IMR-90 (cell line): ENCODE data around the gene AQP7. TPM values are rescaled to one million over a fixed set of nuclear protein-coding genes. Genes with fewer than 3 reads are reported as not detected.

ENCODE experiments used
- ATAC-seq: fragments of 200-7000 bp; cut with Tn5 transposase; 2 replicates; pipeline ENCODE4 v1.9.1; 2020; ENCODE audit warnings: low read depth, mild to moderate bottlenecking, moderate library complexity
- BruUV-seq: library from RNA; stranded (reverse); fragments of 400-500 nt; replicated peaks from 2 replicates; lab custom pipeline; 2021; lab: Mats Ljungman, UMichigan
- CTCF ChIA-PET: fragments of 300-600 bp; formaldehyde crosslinking; extraction: SDS; loops from one replicate; lab custom pipeline; 2021; ENCODE audit warnings: antibody characterized with exemption; lab: Yijun Ruan, JAX
- POLR2A ChIA-PET: fragments of 300-600 bp; sonication (Branson Sonifier 250); formaldehyde crosslinking; loops from one replicate; lab custom pipeline; 2022; ENCODE audit warnings: antibody characterized with exemption; ENCODE audit not compliant: unreplicated experiment; lab: Charles Lee
- DNase-seq: peaks from one replicate; pipeline ENCODE4 v3.0.0; 2013
- H2AFZ ChIP-seq: replicated peaks from 2 replicates; pipeline ENCODE3; 2013; ENCODE audit warnings: low read length, mild to moderate bottlenecking; ENCODE audit not compliant: poor library complexity
- H2AK5ac ChIP-seq: 2 replicates; pipeline ENCODE4 v1.6.1; 2013; ENCODE audit warnings: low read depth, low read length, inconsistent platforms
- H2AK9ac ChIP-seq: replicated peaks from 2 replicates; pipeline ENCODE3; 2013; ENCODE audit warnings: mild to moderate bottlenecking, low read depth, low read length, moderate library complexity; ENCODE audit not compliant: poor library complexity
- H2BK120ac ChIP-seq: 2 replicates; pipeline ENCODE4 v1.6.1; 2013; ENCODE audit warnings: low read depth, low read length, inconsistent platforms
- H2BK15ac ChIP-seq: 3 replicates; pipeline ENCODE4 v1.6.1; 2013; ENCODE audit warnings: low read depth, low read length, inconsistent platforms
- H2BK20ac ChIP-seq: 2 replicates; pipeline ENCODE4 v1.6.1; 2013; ENCODE audit warnings: low read depth, mild to moderate bottlenecking, inconsistent platforms, low read length, moderate library complexity
- H2BK5ac ChIP-seq: 2 replicates; pipeline ENCODE4 v1.6.1; 2013; ENCODE audit warnings: mild to moderate bottlenecking, low read depth, low read length, inconsistent platforms; ENCODE audit not compliant: poor library complexity, severe bottlenecking
- H3K14ac ChIP-seq: replicated peaks from 2 replicates; pipeline ENCODE4 v1.6.1; 2013; ENCODE audit warnings: low read depth, low read length, inconsistent platforms
- H3K18ac ChIP-seq: 2 replicates; pipeline ENCODE4 v1.6.1; 2013; ENCODE audit warnings: low read depth, low read length, control low read depth
- H3K23ac ChIP-seq: 2 replicates; pipeline ENCODE4 v1.6.1; 2013; ENCODE audit warnings: low read depth, low read length, inconsistent platforms
- H3K27ac ChIP-seq: 2 replicates; pipeline ENCODE4 v1.5.1; 2013; ENCODE audit warnings: mild to moderate bottlenecking, control low read depth, low read length; ENCODE audit not compliant: insufficient read depth
- H3K27me3 ChIP-seq: 2 replicates; pipeline ENCODE4 v1.6.1; 2013; ENCODE audit warnings: low read length; ENCODE audit not compliant: control insufficient read depth, insufficient read depth
- H3K36me3 ChIP-seq: 2 replicates; pipeline ENCODE4 v1.6.1; 2013; ENCODE audit warnings: low read length, mixed read lengths; ENCODE audit not compliant: control insufficient read depth, insufficient read depth
- H3K4ac ChIP-seq: 2 replicates; pipeline ENCODE4 v1.6.1; 2013; ENCODE audit warnings: low read depth, low read length, inconsistent platforms
- H3K4me1 ChIP-seq: 2 replicates; pipeline ENCODE4 v1.6.1; 2013; ENCODE audit warnings: low read length, mixed read lengths; ENCODE audit not compliant: control insufficient read depth, insufficient read depth
- H3K4me2 ChIP-seq: 2 replicates; pipeline ENCODE4 v1.6.1; 2013; ENCODE audit warnings: low read depth, mild to moderate bottlenecking, control low read depth, low read length, moderate library complexity
- H3K4me3 ChIP-seq: 2 replicates; pipeline ENCODE4 v1.5.1; 2013; ENCODE audit warnings: low read depth, mild to moderate bottlenecking, control low read depth, low read length, moderate library complexity; ENCODE audit not compliant: insufficient read depth
- H3K56ac ChIP-seq: 2 replicates; pipeline ENCODE4 v1.6.1; 2013; ENCODE audit warnings: low read length, inconsistent platforms; ENCODE audit not compliant: insufficient read depth; ENCODE audit errors: extremely low read depth
- H3K79me1 ChIP-seq, 2 experiments: 2 replicates each; pipeline ENCODE4 v1.6.1; 2013; ENCODE audit warnings: low read length in 2 of 2, inconsistent platforms in 1 of 2, low read depth in 1 of 2
- H3K9ac ChIP-seq: 2 replicates; pipeline ENCODE4 v1.6.1; 2013; ENCODE audit warnings: low read depth, low read length, control low read depth
- H3K9me1 ChIP-seq: 2 replicates; pipeline ENCODE4 v1.6.1; 2013; ENCODE audit warnings: low read length, inconsistent platforms; ENCODE audit not compliant: insufficient read depth
- H3K9me3 ChIP-seq: 2 replicates; pipeline ENCODE4 v1.6.1; 2013; ENCODE audit warnings: low read length; ENCODE audit not compliant: control insufficient read depth, insufficient read depth
- H4K20me1 ChIP-seq: 2 replicates; pipeline ENCODE4 v1.6.1; 2013; ENCODE audit warnings: low read length, inconsistent platforms; ENCODE audit not compliant: insufficient read depth
- H4K5ac ChIP-seq: 2 replicates; pipeline ENCODE4 v1.6.1; 2013; ENCODE audit warnings: mild to moderate bottlenecking, low read depth, low read length, control low read depth
- H4K8ac ChIP-seq, 2 experiments: 2 replicates each; pipeline ENCODE4 v1.6.1; 2013; ENCODE audit warnings: low read depth in 2 of 2, low read length in 2 of 2, control low read depth in 1 of 2, inconsistent platforms in 1 of 2
- H4K91ac ChIP-seq: 2 replicates; pipeline ENCODE4 v1.6.1; 2013; ENCODE audit warnings: low read depth, low read length, inconsistent platforms; ENCODE audit not compliant: insufficient read depth
- BHLHE40 ChIP-seq: fragments of 150-350 bp; IDR thresholded peaks from 2 replicates; pipeline ENCODE4 v1.6.1; 2016; ENCODE audit warnings: mild to moderate bottlenecking, low read depth, low read length
- CHD1 ChIP-seq: IDR thresholded peaks from 2 replicates; pipeline ENCODE4 v1.6.1; 2012; ENCODE audit warnings: low read depth, low read length, improper control_type of control experiment
- FOS ChIP-seq: fragments of 150-350 bp; IDR thresholded peaks from 2 replicates; pipeline ENCODE4 v1.6.1; 2016; ENCODE audit warnings: low read depth, low read length
- MAFK ChIP-seq: IDR thresholded peaks from 2 replicates; pipeline ENCODE4 v1.6.1; 2012; ENCODE audit warnings: low read depth, low read length, improper control_type of control experiment
- NFE2L2 ChIP-seq: fragments of 150-350 bp; IDR thresholded peaks from 2 replicates; pipeline ENCODE4 v1.6.1; 2016; ENCODE audit warnings: low read depth, mild to moderate bottlenecking, low read length
- POLR2A ChIP-seq: IDR thresholded peaks from 2 replicates; pipeline ENCODE4 v1.6.1; 2012; ENCODE audit warnings: mild to moderate bottlenecking, low read depth, low read length
- RAD21 ChIP-seq: IDR thresholded peaks from 2 replicates; pipeline ENCODE4 v1.6.1; 2012; ENCODE audit warnings: low read length, improper control_type of control experiment
- RCOR1 ChIP-seq: IDR thresholded peaks from 2 replicates; pipeline ENCODE4 v1.6.1; 2012; ENCODE audit warnings: mild to moderate bottlenecking, low read length, improper control_type of control experiment; ENCODE audit not compliant: insufficient replicate concordance
- RFX5 ChIP-seq: IDR thresholded peaks from 2 replicates; pipeline ENCODE4 v1.8.0; 2012; ENCODE audit warnings: low read depth, mild to moderate bottlenecking, low read length, moderate library complexity
- SMC3 ChIP-seq: fragments of 150-350 bp; IDR thresholded peaks from 2 replicates; pipeline ENCODE4 v1.6.1; 2016; ENCODE audit warnings: low read depth, mild to moderate bottlenecking, antibody characterized with exemption, low read length, moderate library complexity
- WGBS, 2 experiments: methylation state at CpG; one replicate each; pipeline versions ENCODE4 v1.1.5 to v1.1.7; 2013; ENCODE audit warnings: missing lambda C conversion rate in 2 of 2; ENCODE audit not compliant: insufficient read length in 1 of 2; ENCODE audit errors: extremely low coverage in 2 of 2; 5-methylcytosine and 5-hydroxymethylcytosine counted together
- dilution Hi-C: fragments of 300-500 bp; cut with HindIII; formaldehyde crosslinking; loops from one replicate; pipeline ENCODE4 v1.14.3; 2018; ENCODE audit warnings: low sequenced_read_pairs; ENCODE audit not compliant: unreplicated experiment
- in situ Hi-C: fragments of 300-500 bp; cut with MboI; formaldehyde crosslinking; loops from 3 replicates; pipeline ENCODE4 v1.14.3; 2019; ENCODE audit warnings: low sequenced_read_pairs, inconsistent platforms, mixed read lengths
- intact Hi-C: fragments of 100-400 bp; cut with micrococcal nuclease; formaldehyde crosslinking; loops from 2 replicates; pipeline ENCODE4 v1.10.0; 2022
- polyA plus RNA-seq, 3 experiments: library from polyadenylated mRNA; depleted of rRNA; stranded (reverse); fragments of >200 nt; gene quantifications; 2 replicates each; pipeline ENCODE4 v1.2.3, GENCODE V29; 2012; ENCODE audit warnings: low replicate concordance in 1 of 3
- total RNA-seq: library from RNA; depleted of rRNA; stranded (reverse); fragments of >200 nt; gene quantifications from 2 replicates; pipeline ENCODE4 v1.2.3, GENCODE V29; 2012
- TF ChIP-seq, protein P1 (sequence below): conservative IDR thresholded peaks from 2 replicates; pipeline ENCODE4 v1.5.1; 2012; ENCODE audit warnings: mild to moderate bottlenecking, low read depth, low read length, improper control_type of control experiment
- TF ChIP-seq, protein P2 (sequence below): fragments of 150-350 bp; IDR thresholded peaks from 2 replicates; pipeline ENCODE4 v1.6.1; 2016; ENCODE audit warnings: low read depth, mild to moderate bottlenecking, low read length, moderate library complexity, borderline replicate concordance
- TF ChIP-seq, protein P3 (sequence below): fragments of 150-350 bp; IDR thresholded peaks from 2 replicates; pipeline ENCODE4 v1.6.1; 2017; ENCODE audit warnings: mild to moderate bottlenecking, antibody characterized with exemption, low read length, low read depth

The AQP7 gene
- total and polyA plus RNA-seq, 2 of the 4 experiments (the other 2 are of a cell fraction), result 0.07 TPM; not detected in 1

DNA sequence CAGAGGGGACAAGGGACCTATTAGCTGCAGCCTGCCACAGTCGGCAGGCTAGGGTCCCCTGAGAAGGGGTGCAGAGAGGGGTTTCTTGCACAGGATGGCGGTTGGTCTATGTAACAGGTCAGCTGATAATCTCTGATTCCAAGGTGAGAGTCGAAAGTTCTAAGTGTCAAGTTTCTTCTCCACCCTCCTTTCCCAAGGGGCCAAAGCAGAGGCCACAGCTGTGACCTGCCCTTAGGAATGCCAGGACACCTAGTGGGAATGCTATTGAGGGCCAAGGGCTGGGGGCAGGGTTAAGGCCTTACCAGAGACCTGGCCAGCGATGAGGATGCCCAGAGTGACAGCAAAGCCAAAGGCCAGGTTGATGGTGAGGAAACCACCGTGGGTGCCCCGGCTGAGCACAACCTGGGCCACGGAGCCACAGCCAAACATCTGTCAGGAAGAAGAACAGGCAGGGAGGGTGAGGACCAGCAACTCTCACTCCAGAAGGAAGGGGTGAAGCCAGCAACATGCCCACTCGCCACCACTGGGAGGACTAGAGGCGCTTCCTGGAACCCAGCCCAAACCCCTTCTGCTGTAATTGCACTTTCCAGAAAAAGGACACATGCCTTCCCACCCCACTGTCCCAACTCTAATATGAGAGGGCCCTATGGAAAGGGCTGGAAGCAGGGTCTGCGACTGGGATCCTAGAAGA, 41.2 kb upstream of the AQP7 start:
- dilution Hi-C loops, result no loop called here
- no peak overlapping the region for H3K4me3 ChIP-seq
- H3K27me3 ChIP-seq, result peaks cover 11% of the 10 kb centered on the region
- H4K20me1 ChIP-seq, result no peaks in the 10 kb centered on the region
- WGBS, 2 experiments, result 68% methylated on average over 5 of the region's 10 CpGs; no CpG with 5 or more reads in 1 of the 2 experiments
- H2AK5ac ChIP-seq, result no peak overlapping the region; the same call in 1 of the 2 replicates
- H4K5ac ChIP-seq, result no peak overlapping the region
- H3K4ac ChIP-seq, result no peak overlapping the region
- ATAC-seq, result no peak
- no peak overlapping the region for H4K8ac ChIP-seq
- peaks cover 10% of the 10 kb centered on the region for H3K4me1 ChIP-seq
- H2BK15ac ChIP-seq, result no peak overlapping the region
- no peaks in the 10 kb centered on the region for H3K79me1 ChIP-seq
- no peak overlapping the region for H3K23ac ChIP-seq
- POLR2A ChIA-PET, result no interaction called here
- no peak for TF ChIP-seq RAD21
- TF ChIP-seq CHD1, result no peak
- no peak for TF ChIP-seq BHLHE40
- no peak for TF ChIP-seq RFX5
- TF ChIP-seq SMC3, result no peak
- TF ChIP-seq, protein P1, sequence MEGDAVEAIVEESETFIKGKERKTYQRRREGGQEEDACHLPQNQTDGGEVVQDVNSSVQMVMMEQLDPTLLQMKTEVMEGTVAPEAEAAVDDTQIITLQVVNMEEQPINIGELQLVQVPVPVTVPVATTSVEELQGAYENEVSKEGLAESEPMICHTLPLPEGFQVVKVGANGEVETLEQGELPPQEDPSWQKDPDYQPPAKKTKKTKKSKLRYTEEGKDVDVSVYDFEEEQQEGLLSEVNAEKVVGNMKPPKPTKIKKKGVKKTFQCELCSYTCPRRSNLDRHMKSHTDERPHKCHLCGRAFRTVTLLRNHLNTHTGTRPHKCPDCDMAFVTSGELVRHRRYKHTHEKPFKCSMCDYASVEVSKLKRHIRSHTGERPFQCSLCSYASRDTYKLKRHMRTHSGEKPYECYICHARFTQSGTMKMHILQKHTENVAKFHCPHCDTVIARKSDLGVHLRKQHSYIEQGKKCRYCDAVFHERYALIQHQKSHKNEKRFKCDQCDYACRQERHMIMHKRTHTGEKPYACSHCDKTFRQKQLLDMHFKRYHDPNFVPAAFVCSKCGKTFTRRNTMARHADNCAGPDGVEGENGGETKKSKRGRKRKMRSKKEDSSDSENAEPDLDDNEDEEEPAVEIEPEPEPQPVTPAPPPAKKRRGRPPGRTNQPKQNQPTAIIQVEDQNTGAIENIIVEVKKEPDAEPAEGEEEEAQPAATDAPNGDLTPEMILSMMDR, result no peak
- TF ChIP-seq FOS, result no peak
- no peak for TF ChIP-seq RCOR1
- TF ChIP-seq NFE2L2, result no peak
- TF ChIP-seq, protein P2, sequence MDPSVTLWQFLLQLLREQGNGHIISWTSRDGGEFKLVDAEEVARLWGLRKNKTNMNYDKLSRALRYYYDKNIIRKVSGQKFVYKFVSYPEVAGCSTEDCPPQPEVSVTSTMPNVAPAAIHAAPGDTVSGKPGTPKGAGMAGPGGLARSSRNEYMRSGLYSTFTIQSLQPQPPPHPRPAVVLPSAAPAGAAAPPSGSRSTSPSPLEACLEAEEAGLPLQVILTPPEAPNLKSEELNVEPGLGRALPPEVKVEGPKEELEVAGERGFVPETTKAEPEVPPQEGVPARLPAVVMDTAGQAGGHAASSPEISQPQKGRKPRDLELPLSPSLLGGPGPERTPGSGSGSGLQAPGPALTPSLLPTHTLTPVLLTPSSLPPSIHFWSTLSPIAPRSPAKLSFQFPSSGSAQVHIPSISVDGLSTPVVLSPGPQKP, result no peak
- TF ChIP-seq MAFK, result no peak
- TF ChIP-seq, protein P3, sequence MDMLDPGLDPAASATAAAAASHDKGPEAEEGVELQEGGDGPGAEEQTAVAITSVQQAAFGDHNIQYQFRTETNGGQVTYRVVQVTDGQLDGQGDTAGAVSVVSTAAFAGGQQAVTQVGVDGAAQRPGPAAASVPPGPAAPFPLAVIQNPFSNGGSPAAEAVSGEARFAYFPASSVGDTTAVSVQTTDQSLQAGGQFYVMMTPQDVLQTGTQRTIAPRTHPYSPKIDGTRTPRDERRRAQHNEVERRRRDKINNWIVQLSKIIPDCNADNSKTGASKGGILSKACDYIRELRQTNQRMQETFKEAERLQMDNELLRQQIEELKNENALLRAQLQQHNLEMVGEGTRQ, result no peak
- TF ChIP-seq POLR2A, result no peak
- CTCF ChIA-PET, result interaction anchor here (1.0 kb wide), 1 partner anchor 9 kb away, joined by 4 read pairs; no protein-coding TSS in a partner anchor
- no peak overlapping the region for H3K9ac ChIP-seq
- no peaks in the 10 kb centered on the region for H3K9me3 ChIP-seq
- no peak overlapping the region for H4K91ac ChIP-seq
- no peak overlapping the region for H3K14ac ChIP-seq
- H3K56ac ChIP-seq, result no peak overlapping the region
- no peak overlapping the region for H2AFZ ChIP-seq
- intact Hi-C loops, result no loop called here
- in situ Hi-C loops, result no loop called here
- H3K27ac ChIP-seq, result no peak overlapping the region
- no peak overlapping the region for H2BK20ac ChIP-seq
- no peak overlapping the region for H3K4me2 ChIP-seq
- H3K36me3 ChIP-seq, result no peaks in the 10 kb centered on the region
- peaks cover 9% of the 10 kb centered on the region for H3K9me1 ChIP-seq
- DNase-seq, result no peak
- BruUV-seq, result no TSS peak
- no peak overlapping the region for H2BK120ac ChIP-seq
- H2AK9ac ChIP-seq, result no peak overlapping the region
- H3K18ac ChIP-seq, result no peak overlapping the region
- H2BK5ac ChIP-seq, result no peak overlapping the region
